HG02678 (cell line): ENCODE results near the gene VSTM4.

Experiments used
- ATAC-seq: cut with Tn5 transposase; IDR thresholded peaks from one replicate; pipeline ENCODE4 v1.9.1; 2021; ENCODE audit warnings: mild to moderate bottlenecking, moderate library complexity; ENCODE audit not compliant: unreplicated experiment

Gene VSTM4

DNA sequence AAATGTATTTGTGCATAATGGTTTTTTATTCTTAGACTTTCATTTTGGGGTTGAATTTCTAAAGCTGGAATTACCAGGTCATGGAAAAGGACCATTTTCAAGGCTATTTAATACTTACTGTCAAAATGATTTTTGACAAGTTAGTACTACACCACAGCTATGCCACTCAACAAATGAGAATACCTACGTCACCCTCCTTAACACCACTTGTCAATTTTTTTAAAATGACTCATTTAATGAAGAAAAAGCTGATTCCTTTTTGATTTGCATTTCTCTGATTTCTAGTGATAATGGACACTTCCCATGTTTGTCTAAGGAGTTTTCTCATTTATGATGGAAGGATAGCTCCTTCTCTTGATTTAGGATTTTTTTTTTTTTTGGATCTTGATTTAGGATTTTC, 63.3 kb downstream of the VSTM4 start:
- ATAC-seq: no peak

DNA sequence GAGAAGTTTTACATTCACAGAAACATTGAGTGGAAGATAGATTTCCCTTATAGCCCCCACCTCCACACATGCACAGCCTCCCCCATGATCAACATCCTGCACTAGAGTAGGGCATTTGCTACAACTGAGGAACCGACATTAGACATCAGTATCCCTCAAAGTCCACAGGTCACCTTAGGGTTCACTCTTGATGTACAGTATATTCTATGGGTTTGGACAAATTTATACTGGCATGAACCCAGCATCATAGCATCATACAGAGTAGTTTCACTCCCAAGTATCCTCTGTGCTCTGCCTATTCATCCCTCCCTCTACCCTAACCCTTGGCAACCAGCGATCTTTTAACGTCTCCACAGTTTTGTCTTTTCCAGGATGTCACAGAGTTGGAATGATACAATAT, 64.4 kb downstream of the VSTM4 start:
- ATAC-seq: no peak

DNA sequence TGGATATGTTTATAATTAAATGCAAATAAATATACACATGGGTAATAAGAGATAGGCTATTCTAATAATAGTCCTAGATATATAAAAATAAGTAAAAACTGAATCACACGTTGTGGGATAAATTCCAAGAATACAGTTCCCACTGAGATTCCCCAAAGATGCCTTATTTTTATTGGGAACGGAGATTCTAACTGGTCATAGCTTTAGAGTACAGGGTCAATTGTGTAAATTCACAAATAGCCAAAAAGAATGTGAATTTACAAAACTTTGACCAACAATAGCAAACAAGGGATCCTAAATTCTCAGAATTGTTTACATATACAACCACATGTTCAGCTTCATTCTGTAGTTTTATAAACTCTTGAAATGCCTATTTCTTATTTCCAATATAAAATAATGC, 65.0 kb downstream of the VSTM4 start:
- ATAC-seq: no peak

DNA sequence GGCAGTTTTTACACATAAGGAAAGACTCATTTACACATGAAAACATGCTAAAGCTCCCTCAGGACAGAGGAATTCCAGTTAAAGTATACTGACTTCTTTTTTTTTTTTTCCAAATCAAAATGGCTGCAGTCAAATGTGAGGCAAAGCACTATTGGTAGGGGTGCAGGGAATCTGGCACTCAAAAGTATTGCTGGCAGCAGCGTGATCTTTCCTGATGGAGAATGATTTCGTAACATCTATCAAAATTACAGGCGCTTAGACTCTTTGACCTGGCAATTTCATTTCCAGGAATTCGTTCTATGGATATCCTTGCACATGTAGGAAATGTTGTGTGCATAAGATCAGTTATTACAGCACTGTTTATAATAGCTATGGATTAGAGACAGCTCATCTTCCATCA, 65.7 kb downstream of the VSTM4 start:
- no peak for ATAC-seq

DNA sequence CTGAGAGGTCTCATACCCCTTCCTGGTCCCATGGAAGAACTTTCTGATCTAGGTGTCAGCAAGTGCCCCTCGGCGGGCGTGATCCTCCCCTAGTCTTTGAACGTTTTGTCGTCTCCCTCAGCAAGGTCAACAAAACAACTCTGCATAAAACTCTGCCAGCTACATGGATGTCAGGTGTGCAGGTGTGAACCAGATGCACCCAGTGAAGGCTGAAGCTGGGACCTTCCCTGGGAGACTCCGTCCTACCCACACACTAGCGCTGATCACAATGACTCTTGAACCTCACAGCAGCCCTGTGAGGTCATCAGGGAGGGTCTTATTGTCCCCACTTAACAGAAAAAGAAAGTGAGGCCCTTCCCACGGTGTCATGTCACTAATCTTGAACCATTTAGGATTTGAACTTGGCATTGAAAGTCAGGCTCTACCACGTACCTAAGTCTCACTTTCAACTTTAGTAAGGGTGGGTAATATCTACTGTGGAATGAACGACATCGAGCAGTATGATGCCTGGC, 68.1 kb downstream of the VSTM4 start:
- no peak for ATAC-seq

DNA sequence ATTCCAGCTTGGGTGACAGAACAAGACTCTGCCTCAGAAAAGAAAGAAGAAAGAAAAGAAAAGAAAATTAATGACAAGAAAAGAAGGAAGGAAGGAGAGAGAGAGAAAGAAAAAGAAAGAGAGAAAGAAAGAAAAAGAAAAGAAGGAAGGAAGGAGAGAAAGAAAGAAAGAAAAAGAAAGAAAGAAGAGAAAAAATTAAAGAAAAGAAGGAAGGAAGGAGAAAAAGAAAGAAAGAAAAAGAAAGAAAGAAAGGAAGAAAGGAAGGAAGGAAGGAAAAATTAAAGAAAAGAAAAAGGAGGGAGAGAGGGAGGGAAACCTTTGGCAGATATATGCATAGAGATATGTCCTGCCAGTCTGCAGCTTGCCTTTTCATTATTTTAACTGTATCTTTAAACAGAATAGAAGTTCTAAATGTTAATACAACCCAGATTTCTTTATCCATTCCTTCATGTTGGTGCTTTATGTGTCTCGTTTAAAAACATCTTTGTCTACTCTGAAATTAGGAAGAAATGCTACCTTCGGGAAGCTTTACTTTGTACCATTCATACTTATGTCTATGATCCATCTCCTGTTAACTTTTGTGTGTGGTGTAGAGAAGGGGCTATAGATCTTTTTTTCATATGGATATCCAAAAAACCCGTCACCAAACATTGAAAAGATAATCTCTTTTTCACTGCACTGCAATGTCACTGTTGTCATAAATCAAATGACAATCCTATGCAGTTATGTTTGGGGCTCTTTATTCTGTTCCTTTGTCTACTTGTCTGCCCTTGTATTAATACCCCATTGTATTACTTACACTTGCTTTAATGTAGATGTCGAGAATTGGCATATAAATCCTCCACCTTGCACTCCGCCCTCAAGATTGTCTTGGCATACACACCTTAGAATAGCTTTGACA, 70.8 kb downstream of the VSTM4 start:
- ATAC-seq: no peak

DNA sequence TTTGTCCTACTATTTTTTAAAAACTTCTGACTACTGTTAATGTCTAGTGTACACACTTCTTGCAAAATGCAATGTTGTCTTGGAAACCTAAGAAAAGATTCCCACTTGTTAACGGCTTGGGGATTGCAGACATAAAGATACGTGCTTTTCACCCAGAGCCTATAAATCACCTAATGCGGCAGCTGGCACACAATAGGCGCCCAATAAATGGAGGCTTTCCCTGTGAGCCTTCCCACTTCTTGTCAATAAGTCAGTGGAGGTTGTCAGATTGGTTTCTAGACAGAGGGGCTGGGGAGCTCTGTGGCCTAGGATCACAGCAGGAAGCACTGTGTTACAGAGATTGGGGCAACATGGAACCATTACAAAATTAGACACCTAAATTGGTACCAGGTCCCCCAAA, 74.7 kb downstream of the VSTM4 start:
- no peak for ATAC-seq

DNA sequence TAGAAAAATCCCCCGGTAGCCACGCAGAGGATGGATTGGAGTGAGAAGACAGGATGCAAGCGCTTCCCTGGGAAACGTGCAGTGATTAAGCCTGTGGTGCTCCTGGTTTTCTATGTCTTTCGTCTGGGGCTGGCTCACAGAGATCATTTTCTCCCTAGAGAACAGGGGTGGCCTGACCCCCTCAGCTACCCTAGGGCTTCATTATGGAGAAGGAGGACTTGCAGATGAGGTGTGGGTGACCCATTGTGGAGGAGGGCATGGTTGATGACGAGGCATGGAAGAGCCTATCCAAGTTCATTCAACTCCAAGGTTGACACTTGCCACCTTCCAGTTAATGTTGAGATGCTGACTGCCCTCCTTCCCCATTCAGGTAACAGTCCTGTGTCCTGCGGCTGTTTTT, 75.9 kb downstream of the VSTM4 start:
- no peak for ATAC-seq

DNA sequence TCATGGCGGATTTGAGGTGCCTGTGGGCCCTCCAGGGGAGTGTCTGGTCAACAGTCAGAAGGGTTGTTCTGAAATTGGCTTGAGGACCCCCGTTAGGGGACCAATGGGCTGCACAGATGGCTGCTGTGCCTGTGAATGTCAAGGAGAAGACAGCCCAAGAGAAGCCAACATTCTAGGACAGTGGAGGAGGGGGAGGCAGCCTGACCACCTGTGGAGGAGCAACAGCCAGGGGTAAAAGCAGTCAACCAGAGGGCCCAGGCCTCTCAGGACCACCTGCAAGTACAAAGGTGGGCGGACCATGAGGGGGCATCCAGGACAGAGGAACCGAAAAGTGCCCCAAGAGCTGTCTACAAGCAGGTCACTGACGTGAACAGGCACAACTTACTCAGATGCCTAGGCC, 76.6 kb downstream of the VSTM4 start:
- ATAC-seq: no peak

DNA sequence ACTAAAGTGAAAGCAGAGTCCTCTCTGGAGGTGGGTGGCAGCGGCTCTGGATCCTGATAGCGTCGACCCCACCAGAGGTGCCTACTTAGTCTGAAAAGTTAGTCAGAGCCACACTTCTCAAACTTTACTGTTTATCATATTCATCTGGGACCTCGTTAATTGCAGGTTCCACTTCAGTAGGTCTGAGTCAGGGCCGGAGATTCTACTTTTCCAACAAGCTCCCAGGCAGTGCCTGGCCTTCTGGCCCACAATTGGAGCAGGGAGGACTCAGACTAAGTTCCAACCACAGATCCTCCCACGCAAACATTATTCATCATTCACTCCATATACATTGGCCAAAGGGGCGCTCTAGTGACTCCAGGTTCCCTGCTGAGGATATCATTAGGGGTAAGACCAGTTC, 78.1 kb downstream of the VSTM4 start:
- no peak for ATAC-seq

DNA sequence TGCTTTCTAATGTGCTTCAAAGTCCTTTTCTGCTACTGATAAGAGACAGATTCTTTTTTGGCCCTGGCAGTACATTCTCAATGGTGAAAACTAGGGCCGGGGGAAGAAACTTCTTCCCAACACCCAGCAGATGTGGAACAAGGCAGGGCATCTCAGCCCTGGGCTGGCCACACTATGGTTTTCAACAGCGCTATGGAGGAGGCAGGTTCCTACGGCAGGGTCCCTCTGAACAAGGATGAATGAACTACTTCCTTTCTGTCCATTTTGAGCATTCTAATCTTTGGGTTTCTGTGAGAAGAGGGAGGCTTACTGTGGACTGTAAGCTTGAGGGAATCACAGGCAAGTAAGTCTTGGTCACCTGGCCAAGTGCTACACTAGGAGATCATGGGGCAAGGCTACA, 78.7 kb downstream of the VSTM4 start:
- ATAC-seq: no peak

DNA sequence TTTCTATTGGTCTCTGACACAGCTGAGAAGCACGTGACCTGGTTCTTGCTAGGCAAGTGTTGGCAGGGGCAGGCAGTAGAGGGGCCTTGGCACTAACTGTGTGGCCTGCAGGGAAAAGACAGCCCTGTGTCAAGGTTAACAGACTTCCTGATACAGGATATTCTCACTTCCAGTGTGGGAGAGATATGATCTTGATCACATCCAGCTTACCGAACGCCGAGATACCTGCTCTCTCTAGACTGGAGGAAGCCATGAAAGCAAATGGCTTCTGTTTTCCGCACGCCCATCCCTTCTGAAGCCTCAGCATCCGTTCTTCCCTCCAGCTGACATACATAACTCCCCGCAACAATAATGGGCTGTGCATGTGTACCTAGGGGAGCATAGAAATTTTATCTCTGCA, 79.4 kb downstream of the VSTM4 start:
- ATAC-seq: no peak

DNA sequence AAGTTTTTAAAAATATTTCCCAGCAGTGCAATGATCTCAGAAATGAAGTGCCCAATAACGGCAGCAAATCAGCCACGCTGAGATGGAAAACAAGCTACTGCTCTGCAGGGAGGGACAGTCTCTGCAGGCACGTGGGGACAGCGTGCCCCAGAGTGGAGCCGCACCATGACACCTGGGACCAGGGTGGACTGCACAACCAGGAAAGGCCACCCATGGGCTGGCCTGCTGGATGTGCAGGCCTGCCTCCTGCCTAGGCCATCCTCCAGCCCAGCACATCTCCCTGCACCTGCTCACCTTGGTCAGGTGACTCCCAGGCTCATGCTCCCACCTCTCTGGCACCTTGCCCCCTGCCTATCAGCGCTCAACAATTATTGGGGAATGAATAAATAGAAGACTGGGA, 80.4 kb downstream of the VSTM4 start:
- no peak for ATAC-seq

DNA sequence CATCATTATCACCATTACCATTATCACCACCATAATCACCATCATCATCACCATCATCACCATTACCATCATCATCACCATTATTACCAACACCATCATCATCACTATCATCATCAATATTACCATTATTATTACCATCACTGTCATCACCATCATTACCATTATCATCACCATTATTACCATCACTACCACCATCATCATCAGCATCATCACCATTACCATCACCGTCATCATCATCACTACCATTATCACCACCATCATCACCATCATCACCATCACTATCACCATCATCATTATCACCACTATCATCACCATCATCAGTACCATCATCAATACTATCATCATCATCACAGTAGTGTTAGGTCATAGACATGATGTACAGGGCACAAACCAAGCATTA, 81.4 kb downstream of the VSTM4 start:
- ATAC-seq: no peak

DNA sequence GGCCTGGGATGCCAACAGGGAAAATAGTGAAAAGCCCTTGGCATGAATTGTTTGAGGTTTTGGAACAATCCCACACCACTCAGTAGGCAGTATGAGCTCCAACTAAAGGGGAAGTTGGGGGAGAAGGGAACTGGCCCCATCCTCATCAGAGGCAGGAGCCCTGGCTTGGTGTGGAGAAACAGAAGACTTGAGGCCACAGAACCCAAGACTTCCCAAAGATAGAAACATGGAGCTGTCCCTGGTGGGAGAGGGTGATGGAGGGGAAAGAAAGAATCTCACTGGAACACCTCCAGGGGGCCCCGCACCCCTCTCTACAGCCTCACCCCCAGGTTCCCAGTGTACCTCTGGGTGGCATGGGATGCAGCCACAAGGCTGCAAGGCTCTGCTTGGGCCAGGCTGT, 85.7 kb downstream of the VSTM4 start:
- ATAC-seq: no peak

DNA sequence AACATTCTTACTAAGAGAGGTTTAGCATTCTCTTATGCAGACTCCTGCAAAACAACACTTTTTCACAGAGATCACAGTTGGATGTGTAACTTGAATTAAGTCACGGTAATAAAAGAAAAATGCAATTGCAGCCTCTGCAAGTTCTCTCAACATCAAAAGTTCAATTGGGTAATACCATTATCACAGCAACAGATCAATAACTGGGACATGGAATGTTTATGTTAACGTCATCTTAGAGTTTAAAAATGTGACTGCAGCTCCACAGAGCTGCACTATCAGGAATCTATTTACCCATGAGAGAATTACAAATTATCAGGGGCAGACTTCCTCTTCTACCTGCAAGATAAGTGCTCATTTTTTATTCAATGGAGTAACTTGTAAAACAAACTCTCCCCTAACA, 86.7 kb downstream of the VSTM4 start:
- ATAC-seq: no peak

DNA sequence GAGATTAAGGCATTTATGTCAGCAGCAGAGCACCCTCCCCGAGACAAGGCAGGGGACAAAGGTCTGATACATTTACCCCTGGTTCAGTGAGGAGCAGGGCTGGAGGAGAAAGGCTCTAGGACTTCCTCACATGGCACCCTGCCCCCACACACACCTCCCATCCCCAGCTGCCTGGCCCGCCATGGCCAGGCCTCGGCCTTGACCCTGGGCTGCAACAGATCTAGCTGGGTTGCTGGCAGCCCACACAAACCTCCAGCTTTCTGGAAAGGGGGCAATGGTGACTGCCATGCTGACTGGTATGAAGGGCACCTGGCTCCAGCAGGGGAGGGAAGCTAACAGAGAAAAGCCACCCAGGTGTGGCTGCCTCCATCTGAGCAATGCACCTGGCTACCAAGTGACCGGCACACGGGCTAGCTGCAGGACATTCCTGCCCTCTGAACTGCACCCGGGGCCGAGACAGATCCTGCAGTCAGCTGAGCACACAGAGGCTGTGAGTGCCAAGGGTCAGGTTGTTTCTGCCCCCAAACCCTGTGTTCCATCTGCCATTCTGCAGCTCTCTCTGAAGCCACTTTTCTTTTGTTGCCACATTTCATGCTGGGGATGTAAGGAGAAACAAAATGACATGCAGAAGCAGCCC, 89.9 kb downstream of the VSTM4 start:
- no peak for ATAC-seq

DNA sequence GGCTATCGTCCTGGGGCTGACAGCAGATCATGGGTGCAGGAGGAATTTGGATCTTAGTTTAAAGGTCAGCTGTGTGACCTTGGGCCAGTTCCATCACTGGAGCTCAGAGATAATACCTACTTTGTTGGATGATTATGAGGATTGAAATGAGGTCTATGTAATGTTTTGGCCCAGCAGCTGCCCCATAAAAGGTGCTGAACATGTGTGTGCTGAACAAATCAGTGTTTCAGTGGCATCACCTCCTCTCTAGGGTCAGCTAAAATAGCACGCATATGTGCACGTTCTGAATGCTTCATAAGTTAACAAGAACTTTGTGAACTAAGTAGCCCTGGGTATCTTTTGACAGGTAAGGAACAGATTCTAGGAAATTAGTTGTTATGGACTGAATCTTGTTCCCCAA, 90.8 kb downstream of the VSTM4 start:
- no peak for ATAC-seq

DNA sequence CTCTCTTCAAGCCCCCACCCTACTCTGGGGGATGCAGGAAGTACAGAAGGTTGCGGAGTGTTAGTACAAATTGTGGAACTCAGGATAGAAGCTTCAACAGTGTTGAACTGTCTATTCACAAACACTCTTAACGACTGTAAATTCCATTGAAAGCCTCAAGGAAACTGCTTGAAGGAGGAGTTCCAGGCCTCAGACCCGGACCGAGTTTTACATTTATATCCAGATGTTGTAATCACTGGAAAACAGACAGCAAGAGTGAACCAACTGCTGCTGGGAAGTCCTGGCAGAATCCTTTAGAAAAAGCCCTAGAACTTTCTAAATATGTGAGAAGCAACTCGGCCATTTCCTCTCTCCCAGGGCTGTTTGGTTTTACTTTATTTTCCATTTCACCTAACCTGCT, 91.6 kb downstream of the VSTM4 start:
- ATAC-seq: no peak

DNA sequence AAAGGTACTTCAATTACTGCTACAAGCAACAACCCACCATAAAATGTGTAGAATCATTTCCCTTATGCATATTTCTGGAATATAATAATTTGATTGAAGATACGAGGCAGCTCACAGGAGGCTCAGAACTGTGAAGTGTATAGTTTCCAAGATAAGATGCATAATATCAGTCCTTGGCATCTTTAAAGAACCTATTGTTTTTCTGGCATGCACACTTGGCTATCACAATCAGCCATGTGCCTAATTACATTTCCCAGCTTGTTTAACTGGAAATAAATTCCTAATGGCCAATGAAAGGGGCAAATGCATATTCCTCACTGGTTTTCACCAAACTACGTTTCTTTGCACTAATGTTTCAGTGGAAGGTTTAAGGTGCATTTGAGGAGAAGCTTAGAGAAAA, 92.3 kb downstream of the VSTM4 start:
- ATAC-seq: no peak

DNA sequence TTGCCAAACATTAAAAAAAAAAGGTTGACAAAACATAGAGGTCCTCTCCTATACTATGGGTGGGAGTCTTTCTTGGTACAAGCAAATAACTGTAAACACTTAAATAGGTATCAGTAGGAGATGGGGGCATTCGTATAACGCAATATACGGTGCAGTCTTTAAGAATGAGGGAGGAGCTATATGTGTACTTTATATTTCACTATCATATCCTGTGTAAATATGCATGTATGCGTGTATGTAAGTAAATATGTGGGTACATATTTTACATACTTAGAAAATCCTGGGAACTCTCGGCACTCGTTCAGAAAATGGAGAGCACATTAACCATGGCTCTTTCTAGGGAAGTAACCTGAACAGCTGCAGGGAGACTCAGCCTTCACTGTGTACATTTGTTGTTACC, 93.6 kb downstream of the VSTM4 start:
- ATAC-seq: no peak

DNA sequence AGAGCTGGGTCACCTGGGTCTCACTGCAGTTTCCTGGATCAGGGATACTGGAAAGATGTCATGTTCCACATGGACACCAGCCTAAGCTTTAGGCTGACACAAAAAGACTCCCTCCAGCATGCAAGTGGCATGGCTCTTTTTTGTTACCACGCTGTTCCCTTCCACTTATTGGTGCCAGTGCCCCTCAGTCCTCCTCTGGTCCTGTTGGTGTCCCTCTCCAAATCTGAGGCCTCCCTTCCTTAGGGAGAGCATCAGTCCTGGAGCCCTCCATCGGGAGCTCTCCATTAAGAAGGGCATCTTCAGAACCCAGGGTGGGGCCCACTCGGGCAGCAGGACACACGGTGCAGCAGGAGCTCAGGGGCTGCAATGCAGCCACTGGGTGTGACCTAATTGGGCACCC, 99.6 kb downstream of the VSTM4 start:
- ATAC-seq: no peak
